ENCODE measurements around the gene SPHK2.
A peak's percentile ranks its signal among the peaks of the same experiment; 100 is the strongest.
"Not testable (repeated sequence)": the region's sequence is repeated elsewhere in the genome, so short reads cannot be mapped to it uniquely, and the experiment has no call there.

Gene SPHK2

DNA sequence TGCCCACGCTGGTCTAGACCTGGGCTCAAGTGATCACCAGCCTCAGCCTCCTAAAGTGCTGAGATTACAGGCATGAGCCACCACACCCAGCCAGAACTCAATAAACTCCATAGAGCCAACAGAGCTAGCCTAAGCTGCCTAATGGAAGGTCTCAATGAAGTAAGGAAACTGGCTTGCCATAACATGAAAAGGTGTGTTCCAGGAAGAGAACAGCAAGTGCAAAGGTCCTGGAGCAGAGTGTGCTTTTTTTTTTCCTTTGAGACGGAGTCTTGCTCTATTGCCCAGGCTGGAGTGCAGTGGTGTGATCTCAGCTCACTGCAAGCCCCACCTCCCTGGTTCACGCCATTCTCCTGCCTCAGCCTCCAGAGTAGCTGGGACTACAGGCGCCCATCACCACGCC lies 38.5 kb downstream of the SPHK2 start:
- not testable (repeated sequence) for H3K9me3 Mint-ChIP-seq; H3K27ac Mint-ChIP-seq; H3K36me3 Mint-ChIP-seq (ENCODE audit: insufficient read depth); DNase-seq; H3K4me3 Mint-ChIP-seq; ATAC-seq (replicated peaks); H3K27me3 Mint-ChIP-seq; H3K4me1 Mint-ChIP-seq (ENCODE audit: low read depth in 2 of 2)

DNA sequence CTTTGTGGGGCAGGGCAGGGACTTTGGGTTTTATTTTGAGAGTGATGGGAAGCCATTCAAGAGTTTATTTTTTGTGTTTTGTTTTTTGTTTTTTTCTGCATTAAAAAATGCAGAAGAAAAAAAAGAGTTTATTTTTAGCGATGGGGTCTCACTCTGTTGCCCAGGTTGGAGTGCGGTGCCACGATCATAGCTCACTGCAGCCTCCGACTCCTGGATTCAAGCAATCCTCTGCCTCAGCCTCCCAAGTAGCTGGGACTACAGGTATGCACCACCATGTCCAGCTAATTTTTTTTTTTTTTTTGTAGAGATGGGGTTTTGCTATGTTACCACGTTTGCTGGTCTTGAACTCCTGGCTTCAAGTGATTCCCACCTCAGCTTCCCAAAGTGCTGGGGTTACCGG lies 39.2 kb downstream of the SPHK2 start:
- no peak for ATAC-seq (replicated peaks)

DNA sequence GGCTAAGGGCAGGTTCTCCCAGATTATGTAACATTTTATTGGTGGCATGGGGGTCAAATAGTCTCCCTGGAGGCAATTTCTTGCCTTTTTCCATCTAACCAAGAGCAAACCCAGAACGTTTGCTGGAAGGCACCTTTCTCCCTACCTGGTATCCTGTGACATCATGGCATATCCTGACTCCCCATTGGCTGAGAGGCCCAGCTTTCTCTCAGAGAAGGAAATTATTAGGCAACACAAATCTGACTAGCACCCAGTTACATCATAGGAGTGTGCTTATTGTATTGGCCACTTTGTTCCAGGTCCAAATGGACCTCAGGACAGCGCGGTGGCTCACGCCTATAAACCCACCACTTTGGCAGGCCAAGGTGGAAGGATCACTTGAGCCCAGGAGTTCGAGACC lies 40.5 kb downstream of the SPHK2 start:
- no peak overlapping the region for H3K4me3 Mint-ChIP-seq
- H3K27ac Mint-ChIP-seq = no peak overlapping the region
- H3K36me3 Mint-ChIP-seq (ENCODE audit: insufficient read depth) = peaks cover 4% of the 10 kb centered on the region
- peaks cover 6 to 7% of the 10 kb centered on the region in 2 donors for H3K4me1 Mint-ChIP-seq (ENCODE audit: low read depth in 2 of 2)
- ATAC-seq (replicated peaks) (no peak), DNase-seq (no peak)
- peaks cover 0 to 4% of the 10 kb centered on the region in 2 donors for H3K27me3 Mint-ChIP-seq
- no peaks in the 10 kb centered on the region for H3K9me3 Mint-ChIP-seq

More for the DNA sequence above, 39.2 kb downstream of the SPHK2 start:
- Mint-ChIP-seq H3K4me3 (no peak overlapping the region), H3K4me1 (ENCODE audit: low read depth in 2 of 2) (peaks cover 6 to 7% of the 10 kb centered on the region in 2 donors), H3K27me3 (peaks cover 0 to 4% of the 10 kb centered on the region in 2 donors), H3K9me3 (no peaks in the 10 kb centered on the region), H3K27ac (no peak overlapping the region), H3K36me3 (ENCODE audit: insufficient read depth) (peaks cover 4% of the 10 kb centered on the region)
- DNase-seq = no peak

DNA sequence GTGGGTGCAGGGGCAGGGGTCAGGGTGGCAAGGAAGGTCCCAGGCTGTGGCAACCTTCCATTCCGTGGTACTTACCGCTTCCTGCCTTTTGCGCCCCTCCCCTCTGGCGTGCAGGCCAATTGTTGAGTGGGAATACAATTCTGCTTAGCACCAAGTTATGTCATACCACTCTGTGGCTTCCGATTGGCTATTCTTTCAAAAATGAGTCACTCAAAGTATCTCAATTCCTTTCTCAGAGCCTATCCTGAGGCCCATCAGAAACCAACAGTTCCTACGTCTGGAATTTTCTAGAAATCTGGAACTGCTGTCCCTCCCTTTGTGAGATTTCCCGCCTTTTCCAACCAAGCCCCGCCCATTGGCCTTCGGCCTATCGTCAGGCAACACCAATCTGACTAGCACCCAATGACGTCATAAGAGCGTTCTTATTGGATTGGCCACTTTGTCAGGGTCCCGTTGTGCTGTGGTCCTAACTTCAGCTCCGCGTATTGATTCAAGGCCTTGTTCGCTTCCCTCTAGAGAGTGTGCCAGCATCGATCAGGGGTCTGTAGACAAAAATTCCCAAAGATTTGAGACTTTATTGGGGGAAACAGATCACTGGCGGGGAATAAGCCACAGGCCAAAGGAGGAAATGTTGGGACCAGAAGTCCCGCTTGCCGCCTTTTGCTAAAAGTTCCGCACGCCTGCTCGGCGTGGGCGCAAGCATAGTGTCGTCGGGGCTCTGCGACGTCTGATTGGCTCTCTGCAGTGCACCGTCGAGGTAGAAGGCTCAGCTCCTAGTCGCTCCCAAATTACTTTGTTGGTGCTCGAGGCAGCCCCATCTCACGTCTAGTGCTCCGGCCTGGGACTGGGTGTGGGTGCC lies 41.8 kb downstream of the SPHK2 start:
- H3K27ac Mint-ChIP-seq = peak overlapping the region; percentile 84 to 96
- H3K4me1 Mint-ChIP-seq (ENCODE audit: low read depth in 2 of 2) = peaks cover 6 to 7% of the 10 kb centered on the region in 2 donors
- H3K4me3 Mint-ChIP-seq = peak overlapping the region; percentile 69 to 79
- H3K36me3 Mint-ChIP-seq (ENCODE audit: insufficient read depth) = peaks cover 4% of the 10 kb centered on the region
- peak; percentile 73 to 82 (median 77) for DNase-seq
- peak; percentile 91 for ATAC-seq (replicated peaks)
- peaks cover 0 to 4% of the 10 kb centered on the region in 2 donors for H3K27me3 Mint-ChIP-seq
- no peaks in the 10 kb centered on the region for H3K9me3 Mint-ChIP-seq

DNA sequence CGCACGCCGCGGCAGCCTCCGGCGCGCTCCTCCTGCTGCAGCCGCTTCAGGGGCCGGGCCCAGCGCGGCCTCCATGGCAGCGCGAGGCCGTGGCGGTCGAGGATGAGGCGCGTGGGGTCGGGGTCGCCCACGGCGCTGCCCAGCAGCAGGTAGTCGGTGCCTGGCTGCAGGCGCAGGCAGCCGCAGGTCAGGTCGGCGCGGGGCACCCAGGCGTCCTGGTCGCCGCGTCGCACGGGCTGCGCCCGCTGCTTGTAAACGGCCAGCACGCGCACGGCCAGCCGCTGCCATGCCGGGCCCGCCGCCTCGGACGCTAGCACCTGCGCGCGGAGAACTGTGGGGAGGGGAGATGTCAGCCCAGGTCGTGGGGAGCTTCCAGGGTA lies 42.4 kb downstream of the SPHK2 start:
- Mint-ChIP-seq H3K4me3 (no peak overlapping the region), H3K27me3 (peaks cover 0 to 4% of the 10 kb centered on the region in 2 donors), H3K36me3 (ENCODE audit: insufficient read depth) (peaks cover 4% of the 10 kb centered on the region), H3K4me1 (ENCODE audit: low read depth in 2 of 2) (peaks cover 6 to 7% of the 10 kb centered on the region in 2 donors), H3K27ac (no peak overlapping the region), H3K9me3 (no peaks in the 10 kb centered on the region)
- DNase-seq (no peak), ATAC-seq (replicated peaks) (no peak)

DNA sequence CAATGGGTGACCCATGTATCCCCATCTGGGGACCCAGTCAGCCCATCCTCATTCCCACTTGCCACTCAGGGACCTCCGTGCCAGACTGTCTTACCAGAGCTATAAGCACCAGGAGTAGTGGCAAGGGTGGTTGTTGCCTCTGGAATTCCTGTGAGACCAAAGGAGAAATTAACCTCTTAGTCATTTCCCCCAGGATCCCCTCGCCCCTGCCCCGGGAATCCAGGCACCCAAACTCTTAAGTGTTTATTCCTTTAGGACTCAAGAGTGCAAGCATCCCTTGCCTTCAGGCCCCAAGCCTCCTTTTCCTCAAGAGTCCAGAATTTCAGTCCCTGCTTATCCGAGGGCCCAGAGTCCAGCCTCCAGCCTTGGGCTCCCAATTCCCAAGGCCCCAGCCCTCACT lies 44.4 kb downstream of the SPHK2 start:
- peaks cover 6 to 7% of the 10 kb centered on the region in 2 donors for H3K4me1 Mint-ChIP-seq (ENCODE audit: low read depth in 2 of 2)
- DNase-seq = no peak
- H3K27ac Mint-ChIP-seq = no peak overlapping the region
- H3K36me3 Mint-ChIP-seq (ENCODE audit: insufficient read depth) = peaks cover 8% of the 10 kb centered on the region
- ATAC-seq (replicated peaks) = no peak
- H3K27me3 Mint-ChIP-seq = no peaks in the 10 kb centered on the region
- no peak overlapping the region for H3K4me3 Mint-ChIP-seq
- H3K9me3 Mint-ChIP-seq = no peaks in the 10 kb centered on the region

DNA sequence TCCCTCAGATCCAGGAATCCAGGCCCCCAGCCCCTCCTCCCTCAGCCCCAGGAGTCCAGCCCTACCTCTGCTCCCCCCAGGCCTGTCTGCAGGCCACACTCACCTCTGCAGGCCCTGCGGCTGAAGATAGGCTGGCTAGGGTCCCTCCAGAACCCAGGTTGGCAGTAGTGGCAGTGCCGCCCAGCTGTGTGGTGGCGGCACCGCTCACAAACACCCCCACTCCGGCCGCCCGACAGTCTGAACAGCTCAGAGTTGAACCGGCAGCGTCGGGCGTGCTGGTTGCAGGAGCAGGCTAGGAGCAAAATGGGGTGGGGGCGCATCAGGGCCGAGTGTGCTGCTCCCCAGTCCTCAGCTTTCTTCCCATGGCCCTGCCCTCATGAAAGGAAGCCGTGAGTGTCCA lies 45.2 kb downstream of the SPHK2 start:
- H3K9me3 Mint-ChIP-seq = peaks cover 0 to 1% of the 10 kb centered on the region in 2 donors
- no peak for ATAC-seq (replicated peaks)
- peaks cover 6 to 7% of the 10 kb centered on the region in 2 donors for H3K4me1 Mint-ChIP-seq (ENCODE audit: low read depth in 2 of 2)
- peaks cover 13% of the 10 kb centered on the region for H3K36me3 Mint-ChIP-seq (ENCODE audit: insufficient read depth)
- DNase-seq = no peak
- H3K27ac Mint-ChIP-seq = no peak overlapping the region
- H3K27me3 Mint-ChIP-seq = no peaks in the 10 kb centered on the region
- no peak overlapping the region for H3K4me3 Mint-ChIP-seq

DNA sequence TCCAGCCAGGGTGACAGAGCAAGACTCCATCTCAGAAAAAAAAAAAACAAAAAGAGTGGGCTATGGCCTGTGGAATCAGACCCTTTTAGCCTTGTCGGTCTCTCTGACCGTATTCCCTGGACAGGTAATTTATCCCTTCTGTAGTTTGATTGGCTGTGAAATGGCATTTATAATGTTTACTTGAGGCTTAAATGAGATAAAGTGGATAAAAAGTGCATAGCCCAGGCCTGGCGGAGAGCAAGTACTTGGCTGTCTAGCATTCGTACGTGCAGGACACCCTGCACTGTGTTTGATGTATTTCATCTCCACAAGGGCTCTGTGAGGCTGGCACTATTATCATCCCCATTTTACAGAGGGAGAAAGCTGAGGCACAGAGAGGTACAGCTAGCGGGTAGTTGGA lies 46.5 kb downstream of the SPHK2 start:
- DNase-seq (no peak), ATAC-seq (replicated peaks) (no peak)
- Mint-ChIP-seq H3K4me1 (ENCODE audit: low read depth in 2 of 2) (peaks cover 5% of the 10 kb centered on the region in 2 donors), H3K27me3 (no peaks in the 10 kb centered on the region), H3K36me3 (ENCODE audit: insufficient read depth) (peaks cover 19% of the 10 kb centered on the region), H3K4me3 (no peak overlapping the region), H3K9me3 (peaks cover 0 to 1% of the 10 kb centered on the region in 2 donors), H3K27ac (no peak overlapping the region)

DNA sequence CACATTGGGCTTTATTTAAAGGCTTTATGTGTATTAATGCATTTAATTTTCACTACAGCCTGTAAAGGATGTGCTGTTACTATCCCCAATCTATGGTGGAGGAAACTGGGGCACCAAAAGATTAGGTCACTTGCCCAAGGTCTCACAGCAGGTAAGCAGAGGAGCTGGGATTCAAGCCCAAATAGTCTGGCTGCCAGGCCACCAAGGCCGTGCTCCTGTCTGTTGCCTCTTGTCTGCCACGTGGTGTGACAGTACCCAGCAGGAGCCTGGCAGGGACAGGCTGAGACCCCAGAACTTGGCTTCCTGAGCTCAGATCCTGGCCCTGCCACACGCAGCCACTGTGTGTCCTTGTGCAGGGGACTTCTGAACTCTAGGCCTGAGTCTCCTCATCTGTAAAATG lies 49.0 kb downstream of the SPHK2 start:
- Mint-ChIP-seq H3K27ac (no peak overlapping the region), H3K9me3 (peaks cover 0 to 1% of the 10 kb centered on the region in 2 donors), H3K27me3 (no peaks in the 10 kb centered on the region), H3K4me3 (no peak overlapping the region), H3K4me1 (ENCODE audit: low read depth in 2 of 2) (no peaks in the 10 kb centered on the region), H3K36me3 (ENCODE audit: insufficient read depth) (peaks cover 15% of the 10 kb centered on the region)
- ATAC-seq (replicated peaks) (no peak), DNase-seq (no peak)

- Mint-ChIP-seq H3K9me3 (peaks cover 0 to 1% of the 10 kb centered on the region in 2 donors), H3K36me3 (ENCODE audit: insufficient read depth) (peaks cover 15% of the 10 kb centered on the region), H3K4me1 (ENCODE audit: low read depth in 2 of 2) (no peaks in the 10 kb centered on the region), H3K27ac (no peak overlapping the region), H3K27me3 (no peaks in the 10 kb centered on the region), H3K4me3 (no peak overlapping the region)
- DNase-seq (no peak), ATAC-seq (replicated peaks) (no peak)
Measured at GRCh38 chr19:48668761-48669160, 49.5 kb downstream of the SPHK2 start.

- peak overlapping the region; percentile 23 to 47 for H3K27ac Mint-ChIP-seq
- H3K27me3 Mint-ChIP-seq = no peaks in the 10 kb centered on the region
- peaks cover 0 to 1% of the 10 kb centered on the region in 2 donors for H3K9me3 Mint-ChIP-seq
- DNase-seq (no peak), ATAC-seq (replicated peaks) (no peak)
- peaks cover 15% of the 10 kb centered on the region for H3K36me3 Mint-ChIP-seq (ENCODE audit: insufficient read depth)
- peaks cover under 1 to 1% of the 10 kb centered on the region in 2 donors for H3K4me1 Mint-ChIP-seq (ENCODE audit: low read depth in 2 of 2)
- H3K4me3 Mint-ChIP-seq = no peak overlapping the region
Measured at GRCh38 chr19:48669903-48670668, 50.8 kb downstream of the SPHK2 start.

DNA sequence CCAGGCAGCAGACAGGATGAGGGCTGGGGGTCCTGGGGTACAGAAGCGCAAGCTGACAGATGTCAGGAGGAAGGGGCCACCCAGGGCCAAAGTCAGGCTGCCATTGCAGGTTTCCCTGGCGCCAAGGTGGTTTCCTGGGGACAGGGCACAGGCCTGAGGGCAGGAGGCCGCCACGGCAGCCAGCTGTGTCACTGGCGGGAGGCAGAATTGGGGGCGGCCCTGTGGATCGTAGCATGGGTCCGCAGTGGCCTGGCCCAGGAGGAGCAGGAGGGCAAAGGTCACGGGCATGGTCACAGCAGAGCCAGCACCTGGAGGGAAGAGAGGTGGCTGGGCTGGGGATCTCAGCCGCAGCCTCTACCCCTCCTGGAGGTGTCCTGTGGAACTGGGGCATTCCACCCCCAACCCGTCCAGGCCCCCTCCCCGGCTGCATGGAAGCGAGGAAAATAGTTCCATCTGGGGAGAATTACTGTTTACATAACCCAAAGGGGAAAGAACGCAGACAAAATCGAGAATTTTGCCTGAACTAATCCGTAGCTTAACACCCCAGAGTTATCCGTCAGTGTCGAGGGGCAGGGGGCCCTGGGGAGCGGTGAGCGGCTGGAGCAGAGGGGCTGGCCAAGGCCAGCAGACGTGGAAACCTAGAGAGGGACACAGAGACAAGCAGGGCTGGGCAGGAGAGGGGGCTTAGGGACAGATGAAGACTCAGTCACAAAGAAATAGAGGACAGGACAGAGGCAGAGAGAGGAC lies 51.6 kb downstream of the SPHK2 start:
- Mint-ChIP-seq H3K27ac (no peak overlapping the region), H3K27me3 (no peaks in the 10 kb centered on the region), H3K4me1 (ENCODE audit: low read depth in 2 of 2) (peaks cover 5 to 6% of the 10 kb centered on the region in 2 donors), H3K9me3 (peaks cover 0 to 1% of the 10 kb centered on the region in 2 donors), H3K4me3 (no peak overlapping the region), H3K36me3 (ENCODE audit: insufficient read depth) (peaks cover 15% of the 10 kb centered on the region)
- DNase-seq (no peak), ATAC-seq (replicated peaks) (no peak)

- ATAC-seq (replicated peaks) = no peak
- Mint-ChIP-seq H3K27me3 (no peaks in the 10 kb centered on the region), H3K36me3 (ENCODE audit: insufficient read depth) (peaks cover 15% of the 10 kb centered on the region), H3K9me3 (peaks cover 0 to 1% of the 10 kb centered on the region in 2 donors), H3K4me3 (no peak overlapping the region), H3K27ac (no peak overlapping the region), H3K4me1 (ENCODE audit: low read depth in 2 of 2) (peaks cover 5 to 6% of the 10 kb centered on the region in 2 donors)
- no peak for DNase-seq
Measured at GRCh38 chr19:48671446-48671995, 52.2 kb downstream of the SPHK2 start.

Data from effector memory CD8-positive, alpha-beta T cell (primary cell).